Brain microvascular endothelial cell (primary cell): Measurements from ENCODE around the gene PLEKHA6.

Experiments
- DNase-seq: peaks from one replicate; pipeline ENCODE4 v3.0.0-alpha.2; 2020
- H3K27ac ChIP-seq: fragments of 250-450 bp; sonication (Bioruptor Pico); 2 replicates; pipeline ENCODE4 v1.5.1; 2020; ENCODE audit warnings: mild to moderate bottlenecking, moderate library complexity
- H3K27me3 ChIP-seq: fragments of 250-450 bp; sonication (Bioruptor Pico); replicated peaks from 2 replicates; pipeline ENCODE4 v1.5.1; 2020; ENCODE audit warnings: mild to moderate bottlenecking
- H3K36me3 ChIP-seq: fragments of 250-450 bp; sonication (Bioruptor Pico); replicated peaks from 2 replicates; pipeline ENCODE4 v1.5.1; 2020; ENCODE audit warnings: mild to moderate bottlenecking
- H3K4me3 ChIP-seq: 2 replicates; pipeline ENCODE4 v1.5.1; 2011; ENCODE audit warnings: low read depth, mild to moderate bottlenecking, control low read depth, low read length, moderate library complexity
- in situ Hi-C: cut with HindIII; loops from 2 replicates; pipeline ENCODE4 v1.10.0; 2017; ENCODE audit warnings: low sequenced_read_pairs, low pct_ligation_motif_present
- TF ChIP-seq, protein P1 (sequence below): IDR thresholded peaks from 2 replicates; pipeline ENCODE4 v1.5.1; 2011; ENCODE audit warnings: low read depth, mild to moderate bottlenecking, moderate library complexity, low read length, control low read depth, inconsistent platforms; ENCODE audit errors: missing control alignments

The PLEKHA6 gene

DNA sequence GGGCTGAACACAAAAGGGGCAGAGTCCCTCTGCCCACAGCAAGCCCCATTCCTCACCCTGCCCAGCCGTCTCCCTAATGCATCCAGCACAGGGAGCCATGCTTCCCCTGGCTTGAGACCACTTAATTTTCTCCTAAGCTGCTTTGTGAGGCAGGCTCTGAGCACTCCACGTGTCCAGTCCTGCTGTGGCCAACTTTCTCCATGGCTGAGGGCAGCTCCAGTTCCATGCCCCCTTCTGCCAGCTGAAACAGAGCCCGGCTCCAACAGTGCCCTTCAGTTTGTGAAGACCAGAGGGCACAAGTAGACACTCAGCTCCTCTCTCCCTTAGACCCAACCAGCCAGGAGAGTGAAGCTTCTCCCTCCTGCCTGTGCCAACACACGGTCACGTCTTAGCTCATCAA lies 33.8 kb downstream of the PLEKHA6 start:
- no peaks in the 10 kb centered on the region for H3K27me3 ChIP-seq
- in situ Hi-C loops = no loop called here
- H3K27ac ChIP-seq = no peak overlapping the region
- TF ChIP-seq, protein P1, sequence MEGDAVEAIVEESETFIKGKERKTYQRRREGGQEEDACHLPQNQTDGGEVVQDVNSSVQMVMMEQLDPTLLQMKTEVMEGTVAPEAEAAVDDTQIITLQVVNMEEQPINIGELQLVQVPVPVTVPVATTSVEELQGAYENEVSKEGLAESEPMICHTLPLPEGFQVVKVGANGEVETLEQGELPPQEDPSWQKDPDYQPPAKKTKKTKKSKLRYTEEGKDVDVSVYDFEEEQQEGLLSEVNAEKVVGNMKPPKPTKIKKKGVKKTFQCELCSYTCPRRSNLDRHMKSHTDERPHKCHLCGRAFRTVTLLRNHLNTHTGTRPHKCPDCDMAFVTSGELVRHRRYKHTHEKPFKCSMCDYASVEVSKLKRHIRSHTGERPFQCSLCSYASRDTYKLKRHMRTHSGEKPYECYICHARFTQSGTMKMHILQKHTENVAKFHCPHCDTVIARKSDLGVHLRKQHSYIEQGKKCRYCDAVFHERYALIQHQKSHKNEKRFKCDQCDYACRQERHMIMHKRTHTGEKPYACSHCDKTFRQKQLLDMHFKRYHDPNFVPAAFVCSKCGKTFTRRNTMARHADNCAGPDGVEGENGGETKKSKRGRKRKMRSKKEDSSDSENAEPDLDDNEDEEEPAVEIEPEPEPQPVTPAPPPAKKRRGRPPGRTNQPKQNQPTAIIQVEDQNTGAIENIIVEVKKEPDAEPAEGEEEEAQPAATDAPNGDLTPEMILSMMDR = no peak
- H3K36me3 ChIP-seq = no peaks in the 10 kb centered on the region
- no peak overlapping the region for H3K4me3 ChIP-seq
- no peak for DNase-seq

DNA sequence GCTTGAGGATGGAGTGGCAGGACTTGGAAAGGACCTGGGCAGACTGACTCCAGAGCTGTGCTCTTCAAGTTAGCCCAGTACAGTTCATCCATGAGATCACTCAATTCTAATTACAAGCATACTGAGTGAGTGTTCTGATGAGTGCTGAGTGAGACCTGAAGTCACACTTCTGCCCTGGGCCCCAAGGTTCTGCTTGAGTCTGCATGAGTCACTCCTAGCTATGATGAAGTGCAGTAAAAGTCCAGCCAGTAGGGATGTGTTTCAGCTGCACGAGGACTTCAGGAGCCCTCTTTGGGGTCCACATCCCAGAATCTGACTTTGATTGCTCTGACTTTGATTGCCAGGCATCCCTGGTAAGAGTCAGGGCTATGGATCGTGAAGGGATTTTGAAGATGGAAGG lies 35.8 kb downstream of the PLEKHA6 start:
- TF ChIP-seq, protein P1 = peak; percentile 1
- no peaks in the 10 kb centered on the region for H3K36me3 ChIP-seq
- in situ Hi-C loops = no loop called here
- H3K4me3 ChIP-seq = no peak overlapping the region
- peak; percentile 24 for DNase-seq
- no peak overlapping the region for H3K27ac ChIP-seq
- no peaks in the 10 kb centered on the region for H3K27me3 ChIP-seq

DNA sequence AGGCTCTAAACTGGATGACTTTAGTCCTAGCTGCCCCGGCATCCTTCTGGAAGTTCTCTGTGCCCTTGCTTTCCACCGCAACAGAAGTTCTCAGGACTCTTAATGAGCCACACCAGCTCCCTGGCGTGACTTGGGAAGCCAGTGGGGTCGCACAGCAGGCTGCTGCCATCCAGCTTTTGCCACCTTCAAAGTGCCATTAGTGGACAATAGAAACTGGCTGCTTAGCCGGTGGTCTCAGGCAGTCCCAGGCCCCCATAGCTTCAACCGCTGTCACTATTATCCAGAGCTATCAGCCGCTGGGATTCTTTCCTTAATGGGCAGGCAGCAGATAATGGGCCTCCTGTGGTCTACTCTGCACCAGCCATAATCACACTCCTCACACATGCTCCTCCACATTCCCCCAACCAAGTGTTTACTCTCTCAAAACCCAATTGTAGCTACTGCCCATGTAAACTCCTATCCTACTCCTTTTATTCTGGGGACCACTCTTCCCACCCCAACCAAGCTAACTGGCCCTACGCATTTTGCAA lies 37.3 kb downstream of the PLEKHA6 start:
- TF ChIP-seq, protein P1 = no peak
- DNase-seq = no peak
- H3K27ac ChIP-seq = no peak overlapping the region
- H3K36me3 ChIP-seq = no peaks in the 10 kb centered on the region
- in situ Hi-C loops = no loop called here
- H3K4me3 ChIP-seq = no peak overlapping the region
- no peaks in the 10 kb centered on the region for H3K27me3 ChIP-seq

DNA sequence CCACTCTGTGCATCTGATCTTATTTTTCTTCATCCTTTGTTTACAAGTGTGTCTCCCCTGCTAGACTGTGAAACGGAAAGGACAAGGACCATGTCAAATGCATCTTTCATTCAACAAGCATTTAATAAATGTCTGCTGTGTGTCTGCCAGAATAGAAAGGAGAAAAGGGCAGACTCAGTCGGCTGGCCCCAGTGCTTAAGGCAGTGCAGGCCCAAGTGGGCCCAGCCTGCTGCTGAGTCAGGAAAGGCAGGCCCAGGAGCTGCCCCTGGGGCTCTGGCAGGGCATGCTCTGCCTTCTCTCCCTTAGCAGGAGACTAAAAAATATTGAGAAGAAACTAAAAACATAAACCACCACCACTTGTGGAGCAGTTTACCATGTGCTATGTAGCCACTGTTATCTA lies 38.1 kb downstream of the PLEKHA6 start:
- H3K27ac ChIP-seq = no peak overlapping the region
- TF ChIP-seq, protein P1 = no peak
- in situ Hi-C loops = no loop called here
- DNase-seq = no peak
- no peaks in the 10 kb centered on the region for H3K27me3 ChIP-seq
- H3K36me3 ChIP-seq = no peaks in the 10 kb centered on the region
- no peak overlapping the region for H3K4me3 ChIP-seq

DNA sequence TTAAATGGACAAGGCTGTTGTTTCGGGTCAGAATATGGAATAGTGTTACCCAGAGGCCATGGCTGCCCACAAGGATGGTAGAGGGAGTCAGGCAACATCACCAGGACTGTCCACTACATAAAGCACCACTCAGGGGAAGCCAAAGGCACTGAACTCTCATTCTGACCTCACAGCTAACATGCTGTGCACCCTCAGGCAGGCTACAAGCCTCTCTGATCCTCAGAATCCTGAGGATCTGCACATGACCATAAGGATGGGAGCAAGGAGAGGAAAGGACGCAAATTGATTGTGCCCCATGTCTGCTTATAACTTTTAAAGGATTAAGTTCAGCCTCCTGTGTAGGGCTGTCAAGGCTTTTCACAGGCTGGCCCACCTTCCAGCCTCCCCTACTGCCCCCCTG lies 38.7 kb downstream of the PLEKHA6 start:
- no peaks in the 10 kb centered on the region for H3K27me3 ChIP-seq
- TF ChIP-seq, protein P1 = no peak
- no peak overlapping the region for H3K27ac ChIP-seq
- in situ Hi-C loops = no loop called here
- no peak for DNase-seq
- no peak overlapping the region for H3K4me3 ChIP-seq
- no peaks in the 10 kb centered on the region for H3K36me3 ChIP-seq

DNA sequence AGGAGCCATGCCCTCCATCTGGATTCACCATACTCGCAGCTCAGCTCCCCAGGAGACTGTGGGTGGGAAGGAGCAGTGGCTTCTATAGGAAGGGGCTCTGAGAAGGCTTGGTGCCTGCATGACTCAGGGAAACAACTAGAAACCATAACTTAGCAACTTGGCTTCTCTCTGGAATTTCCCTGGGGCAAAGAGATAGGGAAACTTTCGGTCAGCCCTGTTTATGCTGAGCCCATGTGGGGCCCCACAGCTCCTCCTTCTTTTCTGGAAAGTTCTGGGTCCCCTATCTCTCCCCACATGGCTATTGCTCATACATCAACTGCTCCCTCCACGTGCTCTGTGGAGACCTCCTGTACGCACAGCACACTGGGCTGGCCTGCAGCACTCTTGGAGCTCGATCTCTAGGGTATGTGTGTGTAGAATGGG lies 39.3 kb downstream of the PLEKHA6 start:
- in situ Hi-C loops = no loop called here
- Histone ChIP-seq H3K36me3 (no peaks in the 10 kb centered on the region), H3K27ac (no peak overlapping the region), H3K4me3 (no peak overlapping the region), H3K27me3 (no peaks in the 10 kb centered on the region)
- TF ChIP-seq, protein P1 = no peak
- peak; percentile 34 for DNase-seq
